Activated T-helper 1 cell treated with Interleukin-2 at 50 U/mL for 16 hours (primary cell): Measurements from ENCODE around the gene OSBPL3.

Experiments
- DNase-seq: peaks from one replicate; pipeline ENCODE4 v3.0.0-alpha.2; 2020; ENCODE audit warnings: low read depth

The OSBPL3 gene

DNA sequence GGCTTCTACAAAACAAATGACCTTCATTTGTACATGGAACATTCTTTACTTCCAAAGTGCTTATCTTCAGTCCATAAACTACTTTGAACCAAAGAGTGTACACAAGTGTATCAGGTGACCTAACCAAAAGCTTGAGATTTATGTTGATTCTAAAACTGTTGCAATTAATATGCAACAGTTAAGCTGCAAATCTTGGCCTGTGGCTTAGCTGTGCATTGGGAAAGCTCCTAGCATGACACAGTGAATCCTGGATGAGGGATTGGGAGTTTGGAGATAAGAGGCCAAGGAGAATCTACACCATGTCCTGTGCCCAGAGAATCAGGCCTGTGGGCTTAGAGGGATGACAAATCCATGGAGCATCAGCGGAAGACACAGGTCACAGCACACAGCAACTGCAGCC lies 117.5 kb downstream of the OSBPL3 start:
- DNase-seq: no peak

DNA sequence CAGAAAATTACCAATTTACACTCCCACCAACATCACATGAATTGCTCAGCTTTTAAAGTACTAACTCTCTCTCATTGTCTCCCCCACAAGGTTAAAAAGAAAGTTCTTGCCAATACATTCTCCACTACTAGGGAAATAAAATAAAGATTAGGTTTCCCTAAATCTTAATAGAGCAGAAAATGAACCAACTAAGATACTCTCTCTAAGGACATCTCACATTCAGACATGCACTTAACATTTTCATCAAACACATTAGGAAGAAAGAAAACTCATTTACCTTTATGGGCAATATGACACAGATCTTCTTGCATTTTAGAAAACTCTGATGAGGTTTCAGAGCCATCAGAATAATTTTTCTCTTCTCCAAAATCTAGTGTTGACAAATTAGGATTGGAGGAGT lies 118.6 kb downstream of the OSBPL3 start:
- DNase-seq: no peak

DNA sequence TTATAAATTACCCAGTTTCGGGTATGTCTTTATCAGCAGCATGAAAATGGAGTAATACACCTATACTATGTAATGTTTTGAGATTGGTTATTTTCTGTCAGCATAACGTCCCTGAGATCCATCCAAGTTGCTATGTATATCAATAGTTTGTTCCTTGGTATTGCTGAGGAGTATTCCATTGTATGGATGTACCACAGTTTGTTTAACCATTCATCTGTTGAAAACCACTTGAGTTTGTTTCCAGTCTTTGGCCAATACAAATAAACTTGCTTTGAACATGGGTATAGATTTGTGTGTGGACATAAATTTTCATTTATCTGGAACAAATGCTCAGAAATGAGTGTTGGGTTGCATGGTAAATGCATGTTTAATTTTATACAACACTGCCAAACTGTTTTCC lies 119.4 kb downstream of the OSBPL3 start:
- no peak for DNase-seq

- no peak for DNase-seq
Observed at GRCh38 chr7:24858108-24858977, 121.6 kb downstream of the OSBPL3 start.

DNA sequence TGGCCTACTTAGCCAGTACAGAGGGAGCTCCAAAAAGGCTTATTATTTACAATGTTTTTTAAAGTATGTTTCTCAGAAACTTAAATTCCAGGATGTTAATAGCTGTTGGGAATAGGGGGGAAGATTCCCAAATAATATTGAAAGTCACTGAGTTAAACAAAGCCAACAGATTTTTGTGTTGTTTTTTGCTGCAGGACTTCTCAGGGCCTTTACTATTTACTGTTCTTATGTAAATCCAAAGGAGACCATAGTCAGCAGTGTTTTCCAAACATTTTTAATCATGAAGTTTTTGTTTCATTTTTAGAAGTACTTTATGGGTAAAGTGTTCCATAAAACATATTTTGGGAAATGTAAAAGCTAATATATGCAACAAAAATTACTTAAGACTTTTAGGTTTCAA lies 122.4 kb downstream of the OSBPL3 start:
- DNase-seq: no peak

DNA sequence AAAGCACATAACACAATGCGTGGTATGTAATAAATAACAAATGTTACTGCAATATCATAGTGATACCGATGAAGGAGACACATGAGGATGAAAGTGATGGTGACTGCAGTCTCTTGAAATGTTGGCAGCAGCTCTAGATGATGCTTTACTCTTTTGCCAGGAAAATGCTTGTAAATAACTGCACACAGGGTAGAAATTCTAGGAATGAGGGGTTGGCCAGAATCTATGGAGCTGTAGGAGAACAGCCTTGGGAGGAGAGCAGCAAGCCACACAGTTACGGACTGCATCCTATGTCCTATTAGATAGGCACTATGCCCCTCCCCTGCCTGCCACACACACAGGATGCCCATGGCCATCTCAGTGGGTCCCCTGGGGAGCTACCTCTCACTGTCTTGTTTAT lies 125.1 kb downstream of the OSBPL3 start:
- no peak for DNase-seq

GRCh38 chr7:24851786-24852185 lies 128.2 kb downstream of the OSBPL3 start:
- DNase-seq: no peak

- DNase-seq: no peak
Observed at GRCh38 chr7:24848878-24849277, 131.1 kb downstream of the OSBPL3 start.

DNA sequence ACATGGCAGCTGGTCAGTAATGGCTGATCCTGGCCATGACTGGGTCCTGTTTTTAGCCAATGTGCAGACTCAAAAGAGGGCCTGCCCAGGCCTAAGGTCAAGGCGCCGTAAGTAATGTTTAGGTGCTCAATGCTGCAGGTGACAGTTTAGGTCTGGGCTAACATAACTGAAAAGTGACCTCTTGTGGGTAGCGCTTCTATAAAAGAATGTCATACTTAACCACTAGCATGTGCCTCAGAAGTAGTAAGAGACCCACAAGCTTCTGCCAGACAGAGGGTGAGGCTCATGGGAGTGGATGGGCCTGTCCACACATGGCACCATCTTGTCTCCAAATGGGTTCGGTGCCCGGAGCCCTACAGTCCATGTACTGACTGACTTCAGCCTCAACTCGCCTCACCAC lies 132.2 kb downstream of the OSBPL3 start:
- no peak for DNase-seq

- no peak for DNase-seq
Observed at GRCh38 chr7:24843821-24844434, 136.1 kb downstream of the OSBPL3 start.

DNA sequence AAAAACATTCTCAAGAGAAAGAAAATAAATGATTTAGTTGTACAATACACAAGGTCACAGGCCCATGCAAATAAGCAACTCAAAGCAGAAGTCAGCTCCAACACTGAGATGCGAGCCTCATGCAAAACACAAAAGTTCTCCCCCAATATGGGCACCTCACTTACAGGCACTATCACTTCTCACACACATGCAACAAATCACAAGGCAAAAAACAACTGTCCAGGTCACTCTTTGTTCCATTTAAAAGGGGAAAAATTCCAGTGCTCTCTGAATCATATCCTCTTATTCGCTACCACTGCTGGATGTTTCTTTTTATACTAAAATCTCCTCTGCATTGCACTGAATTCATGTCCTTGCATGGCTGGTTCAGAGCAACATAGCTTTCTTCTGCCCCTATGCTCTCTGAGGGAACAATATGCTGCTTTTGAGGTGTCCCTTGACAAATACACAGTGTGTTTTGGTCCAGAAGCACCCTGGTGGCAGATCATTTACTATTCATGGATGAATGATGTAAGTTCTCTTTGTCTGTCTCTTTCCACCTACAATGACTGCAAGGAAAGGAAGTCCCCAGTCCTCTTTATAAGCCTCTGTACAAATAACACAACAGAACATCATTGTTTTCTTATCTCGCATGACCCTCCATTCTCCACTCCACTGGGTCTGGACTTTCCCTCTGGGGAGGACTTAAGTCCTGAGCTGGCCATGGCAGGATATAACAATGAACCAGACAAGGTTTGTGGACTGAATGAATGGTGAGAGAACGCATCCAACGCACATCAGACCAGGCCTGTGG lies 137.3 kb downstream of the OSBPL3 start:
- no peak for DNase-seq

- no peak for DNase-seq
Observed at GRCh38 chr7:24842029-24842428, 137.9 kb downstream of the OSBPL3 start.

GRCh38 chr7:24840563-24840962 lies 139.4 kb downstream of the OSBPL3 start:
- DNase-seq: no peak

- DNase-seq: no peak
Observed at GRCh38 chr7:24836084-24836483, 143.9 kb downstream of the OSBPL3 start.

DNA sequence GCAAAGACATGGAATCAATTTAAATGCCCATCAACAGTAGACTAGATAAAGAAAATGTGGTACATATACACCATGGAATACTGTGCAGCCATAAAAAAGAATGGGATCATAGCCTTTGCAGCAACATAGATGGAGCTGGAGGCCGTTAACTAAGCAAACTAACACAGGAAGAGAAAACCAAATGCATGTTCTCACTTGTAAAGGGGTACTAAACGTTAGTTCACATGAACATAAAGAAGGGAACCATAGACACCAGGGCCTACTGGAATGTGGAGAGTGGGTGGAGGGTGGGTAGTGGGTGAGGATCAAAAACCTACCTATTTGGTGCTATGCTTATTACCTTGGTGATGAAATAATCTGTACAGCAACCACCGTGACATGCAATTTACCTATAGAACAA lies 144.3 kb downstream of the OSBPL3 start:
- DNase-seq: no peak

GRCh38 chr7:24834128-24834798 lies 145.7 kb downstream of the OSBPL3 start:
- DNase-seq: no peak

DNA sequence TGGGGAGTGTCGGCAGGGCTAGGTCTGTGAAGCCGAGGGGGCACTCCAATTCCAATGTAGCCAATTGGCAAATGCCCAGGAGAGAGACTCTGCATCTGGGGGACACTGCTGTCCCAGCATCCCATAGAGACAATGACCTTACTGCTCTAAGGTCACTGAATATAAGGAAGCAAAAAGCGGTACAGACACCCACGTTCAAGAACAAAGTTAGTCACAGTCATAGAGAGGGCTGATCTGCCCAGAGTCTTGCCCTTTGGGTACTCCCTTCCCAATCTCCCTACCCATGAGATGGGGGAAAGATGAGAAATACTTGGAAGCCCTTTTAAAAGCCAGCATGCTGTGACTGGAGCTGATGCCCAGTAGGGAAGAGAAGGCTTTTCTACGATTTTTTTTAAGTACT lies 146.4 kb downstream of the OSBPL3 start:
- no peak for DNase-seq

DNA sequence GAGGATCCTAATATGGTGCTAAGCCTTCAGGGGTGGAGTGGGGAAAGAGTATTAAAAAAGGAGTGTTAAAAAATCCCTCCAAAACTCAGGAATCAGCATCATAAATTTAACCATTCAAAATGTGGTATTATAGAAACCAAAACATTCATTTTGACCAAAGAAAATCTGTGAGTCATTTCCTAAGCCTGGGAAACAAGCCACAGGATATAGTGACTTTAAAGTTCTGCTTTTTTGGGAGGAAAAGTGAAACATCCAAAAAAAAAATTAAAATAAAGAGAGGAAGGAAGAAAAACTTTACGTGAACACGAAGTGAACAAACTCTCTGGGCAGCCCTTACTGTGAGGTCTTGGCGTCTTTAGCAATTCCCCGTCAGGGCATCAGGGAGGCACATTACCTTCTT lies 148.7 kb downstream of the OSBPL3 start:
- DNase-seq: no peak

- no peak for DNase-seq
Observed at GRCh38 chr7:24830440-24831050, 149.4 kb downstream of the OSBPL3 start.

DNA sequence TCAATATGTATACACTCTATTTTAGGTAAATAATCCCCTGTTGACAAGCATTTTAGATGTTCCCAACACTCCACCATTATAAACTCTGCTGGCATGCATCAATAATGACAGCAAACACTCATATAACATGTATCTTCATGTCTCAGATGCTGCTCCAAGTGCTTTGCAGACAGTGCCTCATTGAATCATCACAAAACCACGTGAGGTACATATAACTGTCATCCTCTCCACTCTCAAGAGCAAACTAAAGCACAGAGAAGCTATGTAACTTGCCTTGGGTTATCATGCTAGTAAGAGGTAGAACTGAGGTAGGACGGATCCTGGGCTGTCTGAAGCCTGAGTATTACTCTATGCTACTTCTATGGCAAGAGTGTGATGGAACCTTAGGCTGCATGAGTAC lies 150.2 kb downstream of the OSBPL3 start:
- no peak for DNase-seq

- no peak for DNase-seq
Observed at GRCh38 chr7:24828891-24829661, 150.9 kb downstream of the OSBPL3 start.
